Gastroesophageal sphincter (tissue), 3 donors: Measurements from ENCODE around the gene FGFR3.

Experiments
- POLR2AphosphoS5 ChIP-seq: sonication (generic); formaldehyde crosslinking; IDR thresholded peaks from one replicate; pipeline ENCODE4 v1.6.1; 2017; ENCODE audit warnings: antibody characterized with exemption
- TF ChIP-seq, protein P1 (sequence below), 4 experiments: fragments of 200-600 bp in 2 of 4; fragments of 450-650 bp in 2 of 4; sonication (generic) in 1 of 4; IDR thresholded peaks; one replicate each; pipeline ENCODE4 v1.5.1; 2017 to 2019; ENCODE audit warnings: antibody characterized with exemption in 4 of 4, mild to moderate bottlenecking in 2 of 4, moderate library complexity in 2 of 4

DNA sequence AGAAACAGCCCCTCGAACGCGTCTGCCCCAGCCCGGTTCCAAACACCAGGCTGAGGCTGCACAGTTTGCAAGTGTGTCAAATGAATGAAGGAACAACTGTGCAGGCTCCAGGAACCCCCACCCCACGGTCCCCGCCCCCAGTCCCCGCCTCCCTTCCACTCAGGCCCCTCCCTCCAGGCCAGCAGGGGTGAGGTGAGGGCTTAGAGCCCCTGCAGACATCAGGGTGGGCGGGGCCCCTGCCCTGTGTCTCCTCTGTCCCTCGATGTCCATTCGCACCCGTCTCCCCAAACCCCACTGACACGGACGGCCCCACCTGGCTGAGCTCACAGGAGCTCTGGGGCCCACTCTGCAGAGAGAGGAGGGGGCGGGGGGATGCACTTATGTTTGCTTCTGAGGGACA lies 43.3 kb upstream of the FGFR3 start:
- TF ChIP-seq, protein P1, sequence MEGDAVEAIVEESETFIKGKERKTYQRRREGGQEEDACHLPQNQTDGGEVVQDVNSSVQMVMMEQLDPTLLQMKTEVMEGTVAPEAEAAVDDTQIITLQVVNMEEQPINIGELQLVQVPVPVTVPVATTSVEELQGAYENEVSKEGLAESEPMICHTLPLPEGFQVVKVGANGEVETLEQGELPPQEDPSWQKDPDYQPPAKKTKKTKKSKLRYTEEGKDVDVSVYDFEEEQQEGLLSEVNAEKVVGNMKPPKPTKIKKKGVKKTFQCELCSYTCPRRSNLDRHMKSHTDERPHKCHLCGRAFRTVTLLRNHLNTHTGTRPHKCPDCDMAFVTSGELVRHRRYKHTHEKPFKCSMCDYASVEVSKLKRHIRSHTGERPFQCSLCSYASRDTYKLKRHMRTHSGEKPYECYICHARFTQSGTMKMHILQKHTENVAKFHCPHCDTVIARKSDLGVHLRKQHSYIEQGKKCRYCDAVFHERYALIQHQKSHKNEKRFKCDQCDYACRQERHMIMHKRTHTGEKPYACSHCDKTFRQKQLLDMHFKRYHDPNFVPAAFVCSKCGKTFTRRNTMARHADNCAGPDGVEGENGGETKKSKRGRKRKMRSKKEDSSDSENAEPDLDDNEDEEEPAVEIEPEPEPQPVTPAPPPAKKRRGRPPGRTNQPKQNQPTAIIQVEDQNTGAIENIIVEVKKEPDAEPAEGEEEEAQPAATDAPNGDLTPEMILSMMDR (IDR thresholded peaks at IDR 0.05): no peak
- no peak for TF ChIP-seq POLR2AphosphoS5
